NCI-H526 treated with DMSO at 0.1 percent for 48 hours (cell line): ENCODE results near the gene ZMIZ2.
"Not testable (repeated sequence)": the region's sequence is repeated elsewhere in the genome, so short reads cannot be mapped to it uniquely, and the experiment has no call there.

Experiments used
- DNase-seq: peaks from one replicate; lab custom pipeline; 2025; lab: John Stamatoyannopoulos, UW

Gene ZMIZ2

DNA sequence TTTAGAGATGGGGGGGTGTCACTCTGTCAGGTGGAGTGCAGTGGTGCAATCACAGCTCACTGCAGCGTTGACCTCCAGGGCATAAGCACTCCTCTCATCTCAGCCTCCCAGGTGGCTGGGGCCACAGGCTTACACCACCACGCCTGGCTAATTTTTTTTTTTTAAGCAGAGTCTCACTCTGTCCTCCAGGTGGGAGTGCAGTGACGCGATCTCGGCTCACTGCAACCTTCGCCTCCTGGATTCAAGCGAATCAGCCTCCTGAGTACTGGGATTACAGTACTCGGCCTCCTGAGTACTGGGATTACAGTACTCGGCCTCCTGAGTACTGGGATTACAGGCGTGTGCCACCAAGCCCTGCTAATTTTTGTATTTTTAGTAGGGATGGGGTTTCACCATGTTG lies 24.2 kb downstream of the ZMIZ2 start:
- DNase-seq = no peak

DNA sequence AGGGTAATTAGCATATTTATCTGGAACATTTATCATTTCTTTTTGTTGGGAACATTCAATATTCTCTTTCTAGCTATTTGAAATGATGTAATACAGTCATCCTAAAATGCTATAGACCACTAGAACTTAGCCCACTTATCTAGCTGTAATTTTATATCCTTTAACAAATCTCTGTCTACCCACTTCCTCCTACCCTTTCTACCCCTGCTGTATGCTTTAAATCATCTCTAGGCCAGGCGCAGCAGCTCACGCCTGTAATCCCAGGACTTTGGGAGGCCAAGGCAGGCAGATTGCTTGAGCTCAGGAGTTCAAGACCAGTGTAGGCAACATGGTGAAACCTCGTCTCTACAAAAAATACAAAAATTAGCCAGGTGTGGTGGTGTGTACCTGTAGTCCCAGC lies 25.8 kb downstream of the ZMIZ2 start:
- not testable (repeated sequence) for DNase-seq

DNA sequence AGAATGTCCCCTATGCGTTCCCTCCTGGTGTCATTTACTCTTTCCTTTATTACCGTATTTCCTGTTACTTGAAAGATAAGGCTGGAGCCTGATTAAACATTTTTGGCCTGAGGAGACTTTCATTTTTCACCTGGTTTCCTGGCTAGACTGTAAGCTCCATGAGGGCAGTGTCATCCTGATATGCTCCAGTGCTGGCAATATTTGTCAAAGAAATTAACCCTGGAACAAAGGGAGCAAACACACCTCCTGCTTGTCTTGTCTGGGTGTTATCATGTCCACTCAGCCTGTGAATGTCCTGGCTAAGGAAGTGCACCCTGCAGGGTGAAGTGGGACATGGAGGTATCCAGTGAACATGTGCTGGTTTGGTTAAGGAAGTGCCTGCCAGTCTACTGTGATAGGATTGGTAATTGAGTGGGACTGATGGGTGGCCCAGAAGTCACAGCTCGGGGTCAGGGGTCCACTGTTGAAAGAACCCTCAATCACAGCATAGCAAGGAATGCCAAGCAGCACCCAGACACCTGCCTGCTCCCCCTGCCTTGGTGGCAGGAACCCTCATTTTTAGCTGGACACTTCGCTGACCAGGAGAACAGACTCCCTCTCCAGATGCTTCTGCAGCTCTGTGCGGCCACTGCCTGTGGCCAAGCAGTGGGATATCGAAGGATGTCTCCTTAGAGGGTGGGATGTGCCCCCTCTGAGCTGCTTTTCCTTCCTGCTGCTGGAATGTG lies 26.9 kb downstream of the ZMIZ2 start:
- no peak for DNase-seq

DNA sequence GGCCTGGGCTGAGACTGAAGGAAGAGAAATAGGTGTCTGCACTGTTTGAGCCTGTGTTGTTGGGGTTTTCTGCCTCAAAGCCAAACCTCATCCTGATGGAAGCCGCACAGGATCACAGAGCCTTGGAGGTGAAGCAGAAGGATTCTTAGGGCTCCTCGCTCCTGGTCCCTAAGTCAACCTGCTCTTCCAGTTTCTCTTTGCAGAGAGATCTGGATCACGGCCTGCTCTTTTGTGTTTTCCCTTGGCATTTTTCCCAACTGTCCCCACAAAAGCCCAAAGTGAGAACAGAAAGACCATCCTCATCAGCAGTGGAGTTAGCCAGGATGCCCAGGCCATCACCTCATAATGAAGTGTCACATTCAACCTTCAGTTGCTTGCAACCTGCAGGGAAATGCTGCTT lies 27.6 kb downstream of the ZMIZ2 start:
- no peak for DNase-seq

DNA sequence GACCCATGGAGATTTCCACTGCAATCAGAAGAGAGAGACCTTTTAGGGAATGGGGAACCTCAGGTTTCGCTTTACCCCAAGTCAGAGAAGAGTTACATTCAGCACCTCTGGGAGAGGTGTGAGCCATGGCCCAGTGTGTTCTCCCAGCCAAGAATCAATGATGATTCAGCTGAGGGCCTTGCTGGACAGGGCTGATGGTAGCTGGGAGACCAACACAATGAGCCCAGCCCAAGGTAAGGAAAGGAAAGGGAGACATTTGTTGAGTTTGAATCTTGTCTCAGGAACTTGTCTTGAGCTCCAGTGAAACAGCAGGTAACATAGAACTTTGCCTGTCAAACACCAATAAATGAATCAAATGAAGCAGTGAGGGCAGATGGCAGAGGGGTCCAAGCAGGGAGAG lies 33.8 kb downstream of the ZMIZ2 start:
- no peak for DNase-seq

DNA sequence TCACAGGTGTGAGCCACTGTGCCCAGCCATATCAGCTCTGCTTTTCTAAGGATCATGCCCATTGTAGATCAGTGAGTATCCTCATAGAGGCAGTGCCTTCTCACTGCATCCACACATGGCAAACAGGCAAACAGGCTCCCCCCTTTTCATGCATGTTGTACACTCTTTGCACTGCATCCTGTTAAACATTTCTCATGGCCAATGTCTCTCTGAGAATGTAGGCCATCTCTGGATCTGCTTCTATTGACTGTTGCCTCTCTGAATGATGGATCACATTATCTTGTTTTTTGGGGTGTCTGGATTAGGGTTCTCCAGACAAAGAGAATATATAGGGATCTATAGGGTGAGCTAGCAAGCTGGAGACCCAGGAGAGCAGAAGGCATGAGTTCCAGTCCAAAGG lies 34.8 kb downstream of the ZMIZ2 start:
- DNase-seq = no peak

DNA sequence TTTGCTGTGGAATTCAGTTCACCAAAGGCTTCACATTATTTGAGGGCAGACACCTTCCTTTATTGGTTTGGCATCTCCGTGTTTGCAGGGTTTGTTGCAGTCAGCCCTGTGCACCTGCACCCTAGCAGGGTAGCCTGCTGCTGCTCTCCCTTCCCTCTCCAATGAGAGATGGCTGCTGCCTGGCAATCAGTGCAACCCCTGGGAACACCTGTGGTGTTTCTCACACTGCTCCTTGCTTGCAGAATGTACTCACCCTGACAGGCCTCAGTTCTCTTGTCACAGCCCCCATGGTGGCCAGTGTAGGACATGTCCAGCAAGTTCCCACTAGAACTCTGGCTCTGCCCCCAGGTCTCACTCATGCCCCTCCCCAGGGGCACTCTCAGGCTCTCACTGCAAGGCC lies 35.7 kb downstream of the ZMIZ2 start:
- DNase-seq = no peak

DNA sequence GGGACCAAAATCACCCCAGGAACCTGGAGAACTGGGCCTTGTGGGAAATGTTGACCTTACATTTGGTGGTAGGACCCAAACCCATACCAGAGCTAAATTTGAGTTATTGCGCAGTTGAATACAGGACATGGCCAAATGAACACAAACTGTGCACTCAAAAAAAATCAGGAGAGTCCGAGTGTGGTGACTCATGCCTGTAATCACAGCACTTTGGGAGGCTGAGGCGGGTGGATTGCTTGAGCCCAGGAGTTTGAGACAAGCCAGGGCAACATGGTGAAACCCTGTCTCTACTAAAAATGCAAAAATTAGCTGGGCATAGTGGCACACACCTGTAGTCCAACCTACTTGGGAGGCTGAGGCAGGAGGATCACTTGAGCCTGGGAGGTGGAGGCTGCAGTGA lies 36.6 kb downstream of the ZMIZ2 start:
- DNase-seq = not testable (repeated sequence)

DNA sequence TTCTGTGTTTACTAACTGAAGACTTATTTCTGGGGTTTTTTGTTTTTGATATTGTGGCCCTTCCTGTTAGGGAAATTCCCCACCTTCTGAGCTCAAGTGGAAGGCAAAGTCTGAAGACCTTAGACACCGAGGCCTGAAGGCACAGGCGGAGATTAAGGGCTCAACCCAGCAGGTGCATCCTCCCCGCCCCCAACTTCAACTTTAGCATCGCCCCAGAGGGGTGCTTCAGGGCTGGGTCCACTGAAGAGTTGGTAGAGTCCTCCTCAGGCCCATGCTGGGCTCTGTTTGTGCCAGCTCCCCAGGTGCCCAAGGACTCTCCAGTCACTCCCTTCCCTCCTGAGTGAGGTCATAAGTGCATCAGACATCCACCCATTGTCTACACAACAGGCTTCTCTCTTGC lies 38.4 kb downstream of the ZMIZ2 start:
- DNase-seq = no peak

DNA sequence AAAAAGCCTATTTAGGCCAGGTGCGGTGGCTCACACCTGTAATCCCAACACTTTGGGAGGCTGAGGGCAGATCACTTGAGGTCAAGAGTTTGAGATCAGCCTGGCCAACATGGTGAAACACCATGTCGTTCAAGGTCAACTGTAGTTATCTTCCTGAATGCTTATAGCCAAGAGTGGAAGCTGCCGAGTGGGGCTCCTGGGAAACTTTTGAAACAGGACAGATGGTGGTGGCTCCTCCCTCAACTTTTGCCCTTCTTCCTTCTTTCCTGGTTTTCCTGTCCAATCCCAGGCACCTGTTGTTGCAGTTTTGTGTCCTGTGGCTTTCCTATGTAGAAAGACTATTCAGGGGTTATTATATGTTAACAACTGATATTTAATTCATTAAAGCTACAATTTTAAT lies 39.1 kb downstream of the ZMIZ2 start:
- DNase-seq = no peak

DNA sequence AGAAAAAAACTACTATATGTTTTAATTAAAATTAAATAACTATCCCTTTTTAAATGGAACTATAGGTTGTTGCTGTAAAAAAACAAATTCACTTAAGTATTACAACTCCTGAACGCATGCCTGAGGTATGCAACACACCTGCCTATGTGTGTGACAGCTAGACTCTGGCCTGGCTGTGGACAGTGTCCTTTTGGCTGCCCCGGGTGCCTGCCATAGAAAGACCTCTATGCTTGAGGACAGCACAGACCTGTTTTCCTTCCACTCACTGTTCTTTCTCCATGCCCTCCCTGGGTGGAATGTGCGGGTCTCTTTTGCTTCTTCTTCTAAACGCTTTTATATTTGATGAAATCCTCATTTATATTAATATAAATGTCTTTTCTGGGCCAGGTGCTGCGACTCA lies 41.3 kb downstream of the ZMIZ2 start:
- DNase-seq = no peak

DNA sequence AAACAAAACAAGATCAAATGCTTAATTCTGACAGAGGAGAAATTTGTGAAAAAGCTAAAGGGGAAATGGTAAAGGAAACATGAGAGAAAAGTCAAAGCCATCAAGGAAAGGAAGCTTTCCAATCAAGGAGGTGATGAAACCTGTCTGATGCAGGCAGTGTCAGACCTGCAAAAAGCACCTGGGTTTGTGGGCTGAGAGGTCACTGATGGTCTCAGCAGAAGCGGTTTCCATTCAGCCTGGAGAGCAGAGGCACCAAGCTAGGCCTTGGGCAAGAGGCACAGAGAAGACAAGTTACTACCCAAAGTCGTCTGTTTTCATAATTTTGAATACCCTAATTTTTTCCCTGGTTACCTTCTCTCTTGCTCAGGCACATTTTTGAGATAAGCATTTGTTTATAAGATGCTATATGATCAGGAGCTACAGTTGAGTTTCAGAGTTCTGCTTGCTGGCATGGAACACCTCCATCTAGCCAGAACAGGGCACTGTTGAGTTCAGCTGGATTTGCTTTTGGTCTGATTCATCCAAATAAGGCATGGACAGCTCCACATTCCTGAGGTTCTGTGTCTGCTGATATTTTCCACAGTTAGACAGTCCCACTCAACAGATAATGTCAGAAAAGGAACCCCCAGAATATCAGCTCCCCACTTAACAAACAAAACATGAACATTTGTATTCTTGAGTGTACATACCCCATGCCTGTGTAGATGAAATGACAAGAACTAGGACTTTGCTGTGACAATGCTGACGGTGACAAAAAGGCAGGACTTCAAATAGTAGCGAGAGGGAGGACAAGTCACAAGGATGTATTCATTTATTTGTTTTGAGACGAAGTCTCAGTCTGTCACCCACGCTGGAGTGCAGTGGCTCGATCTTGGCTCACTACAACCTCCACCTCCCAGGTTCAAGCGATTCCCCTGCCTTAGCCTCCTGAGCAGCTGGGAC lies 42.9 kb downstream of the ZMIZ2 start:
- DNase-seq = no peak

DNA sequence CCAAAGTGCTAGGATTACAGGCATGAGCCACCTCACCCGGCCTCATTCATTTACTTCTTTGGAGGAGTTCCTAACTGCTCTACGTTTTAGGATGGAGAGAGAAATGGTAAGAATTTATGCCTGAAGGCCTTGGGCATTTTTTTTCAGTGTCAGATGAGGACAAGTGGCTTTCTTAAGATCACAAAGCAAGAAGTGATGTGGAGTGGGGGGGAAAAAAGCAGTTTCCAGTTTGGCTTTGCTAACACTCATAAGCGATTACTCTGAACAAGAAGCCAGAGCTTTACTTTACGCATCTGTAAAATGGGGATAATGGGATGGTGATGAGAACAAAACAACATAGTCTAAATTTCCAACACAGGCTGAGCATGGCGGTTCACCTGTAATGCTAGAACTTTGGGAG lies 45.3 kb downstream of the ZMIZ2 start:
- DNase-seq = no peak

DNA sequence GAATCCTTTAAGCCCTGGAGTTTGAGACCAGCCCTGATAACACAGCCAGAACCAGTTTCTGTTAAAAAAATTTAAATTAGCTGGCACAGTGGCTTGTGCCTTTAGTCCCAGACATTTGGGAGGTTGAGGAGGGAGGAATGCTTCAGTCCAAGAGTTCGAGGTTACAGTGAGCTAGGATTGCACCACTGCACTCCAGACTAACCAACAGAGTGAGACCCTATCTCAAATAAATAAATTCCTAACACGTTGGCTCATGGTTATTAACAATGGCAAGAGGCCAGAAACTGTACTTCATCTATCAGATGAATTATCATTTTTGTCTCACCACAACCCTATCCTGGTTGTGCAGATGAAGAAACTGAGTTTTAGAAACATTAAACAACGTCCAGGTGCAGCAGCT lies 45.7 kb downstream of the ZMIZ2 start:
- no peak for DNase-seq

DNA sequence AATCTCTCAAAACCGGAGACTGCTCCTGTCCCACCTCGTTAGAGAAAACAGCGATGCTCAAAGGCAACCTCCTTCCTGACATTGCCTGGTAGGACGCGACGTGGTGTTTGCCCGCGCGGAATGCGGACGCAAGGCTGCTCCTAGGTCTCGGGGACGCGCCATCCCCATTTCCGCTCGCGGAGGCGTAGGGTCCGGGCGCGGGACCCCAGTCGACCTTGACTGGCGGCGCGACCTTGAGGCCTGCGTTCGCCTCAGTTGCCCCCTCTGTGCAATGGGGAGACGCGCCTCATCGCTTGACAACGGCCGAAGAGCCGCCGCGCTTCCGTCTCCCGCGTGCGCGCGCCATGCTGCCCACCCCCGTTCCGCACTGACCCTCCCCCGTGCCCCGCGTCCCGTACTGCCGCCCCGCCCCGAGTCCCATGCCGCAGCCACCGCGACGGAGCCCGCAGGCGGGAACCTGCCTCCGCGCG lies 47.4 kb downstream of the ZMIZ2 start:
- DNase-seq = peak; percentile 70

DNA sequence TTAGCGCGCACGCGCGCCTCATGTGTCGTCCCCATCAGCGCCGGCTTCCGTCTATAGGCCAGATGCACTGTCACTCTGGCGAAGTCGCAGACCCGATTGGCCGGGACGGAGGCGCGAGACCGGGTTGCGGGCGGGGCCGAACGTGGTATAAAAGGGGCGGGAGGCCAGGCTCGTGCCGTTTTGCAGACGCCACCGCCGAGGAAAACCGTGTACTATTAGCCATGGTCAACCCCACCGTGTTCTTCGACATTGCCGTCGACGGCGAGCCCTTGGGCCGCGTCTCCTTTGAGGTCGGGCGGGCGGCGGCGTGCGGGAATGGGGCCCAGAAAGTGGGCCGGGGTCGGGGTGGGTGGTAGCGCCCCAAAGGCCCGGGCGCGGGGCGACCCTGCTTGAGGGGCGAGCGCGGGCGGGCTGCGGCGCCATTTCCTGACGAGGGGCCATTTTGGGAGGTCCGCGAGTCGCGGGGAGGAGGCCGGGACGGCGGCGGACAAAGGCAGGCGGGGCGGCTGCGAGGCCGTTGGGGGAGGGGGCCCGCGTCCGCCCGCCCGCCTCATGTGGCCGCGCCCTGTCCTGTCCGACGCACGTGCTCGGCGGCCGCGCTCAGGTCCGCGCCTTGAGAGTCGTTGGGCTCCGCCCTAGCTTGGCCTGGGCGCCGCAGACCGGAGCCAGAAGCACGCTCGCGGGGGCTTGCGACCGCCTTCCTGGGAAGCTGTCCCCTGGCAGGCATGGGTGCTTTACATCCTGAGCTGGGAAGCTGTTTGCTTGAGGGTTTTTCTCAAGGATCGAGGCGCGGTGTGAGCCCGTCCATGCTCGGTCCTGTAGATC lies 48.1 kb downstream of the ZMIZ2 start, which contains the start of gene PPIA:
TSS of gene PPIA (plus strand) at position 178 of the 825 bp plus-strand sequence. CDS start at position 222, 44 bp downstream.
- DNase-seq = peak; percentile 92

DNA sequence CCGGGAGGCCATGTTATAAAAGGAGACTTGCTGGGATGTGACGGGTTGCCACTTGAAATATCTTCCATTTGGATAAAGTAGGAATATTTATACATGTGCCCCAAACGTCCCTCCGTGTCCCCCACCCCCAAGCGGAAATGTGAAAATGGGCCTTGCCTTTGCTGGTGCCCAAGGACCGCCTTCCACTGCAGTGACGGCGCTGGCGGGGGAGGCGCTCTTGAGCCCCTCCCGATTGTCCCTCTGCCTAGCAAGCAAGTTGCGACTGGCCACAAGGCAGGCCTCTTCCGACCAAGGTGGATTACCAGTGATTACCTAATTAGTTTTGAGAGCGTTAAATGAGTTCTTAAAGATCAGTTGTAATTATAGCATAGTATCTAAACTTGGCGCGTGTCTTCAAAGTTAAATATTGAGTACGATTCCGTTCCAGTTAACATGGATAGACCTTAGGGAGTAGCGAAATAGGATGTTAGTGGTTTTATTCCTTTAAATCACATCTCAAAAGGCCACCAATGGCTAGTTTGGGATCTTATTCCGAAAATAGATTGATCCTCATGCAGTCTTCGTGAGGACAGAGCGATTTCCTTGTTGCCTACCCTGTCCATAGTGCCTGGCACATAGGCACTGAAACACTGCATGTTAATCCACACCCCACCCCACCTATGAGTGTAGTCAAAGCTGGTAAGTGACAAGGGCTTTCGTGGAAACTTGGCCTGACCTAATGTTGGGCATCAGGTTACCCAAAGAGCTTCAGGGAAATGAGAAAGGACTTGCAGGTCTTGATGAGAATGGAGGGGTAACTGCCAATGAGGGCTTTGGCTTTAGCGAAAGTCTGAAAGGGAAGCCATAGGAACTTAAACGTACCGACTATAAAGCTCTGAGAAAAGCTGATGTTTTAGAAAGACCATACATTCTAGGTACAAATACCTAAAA lies 48.9 kb downstream of the ZMIZ2 start:
- peak; percentile 61 for DNase-seq

DNA sequence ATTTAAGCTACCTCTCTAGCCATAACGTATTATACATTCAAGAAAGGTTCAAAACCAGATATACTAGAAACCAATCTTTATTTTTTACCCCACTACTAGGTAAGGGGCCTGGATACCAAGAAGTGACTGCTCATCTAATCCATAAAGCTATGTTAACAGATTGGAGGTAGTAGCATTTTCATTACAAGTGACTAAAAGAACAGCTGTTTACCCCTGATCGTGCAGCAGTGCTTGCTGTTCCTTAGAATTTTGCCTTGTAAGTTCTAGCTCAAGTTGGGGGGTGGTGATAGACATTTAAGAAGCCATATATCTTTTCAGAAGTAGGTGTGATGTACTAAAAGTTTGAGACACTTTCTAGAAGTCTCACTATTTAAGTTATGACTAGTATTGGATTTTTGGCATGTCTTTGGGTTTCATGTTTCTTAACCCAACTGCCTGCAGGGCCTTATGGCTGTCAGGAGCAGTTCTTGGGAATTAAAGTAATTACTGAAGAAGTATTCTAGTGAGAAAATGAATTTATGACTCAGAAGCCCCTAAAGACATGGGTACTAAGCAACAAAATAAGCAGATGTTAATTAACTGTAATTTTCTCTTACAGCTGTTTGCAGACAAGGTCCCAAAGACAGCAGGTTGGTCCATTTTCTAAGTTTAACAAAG lies 50.1 kb downstream of the ZMIZ2 start:
- no peak for DNase-seq

DNA sequence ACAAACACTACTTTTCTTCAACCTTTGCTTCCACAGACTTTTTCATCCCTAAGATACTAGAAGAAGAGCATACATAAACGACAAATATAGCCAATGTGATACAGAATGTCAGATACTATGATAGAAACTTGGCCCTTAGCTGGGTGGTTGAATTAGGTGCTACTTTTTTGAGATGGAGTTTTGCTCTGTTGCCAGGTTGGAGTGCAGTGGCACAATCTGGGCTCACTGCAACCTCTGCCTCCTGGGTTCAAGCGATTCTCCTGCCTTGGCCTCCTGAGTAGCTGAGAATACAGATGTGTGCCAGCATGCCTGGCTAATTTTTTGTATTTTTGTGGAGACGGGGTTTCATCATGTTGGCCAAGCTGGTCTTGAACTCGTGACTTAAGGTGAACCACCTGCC lies 51.3 kb downstream of the ZMIZ2 start:
- DNase-seq = no peak

DNA sequence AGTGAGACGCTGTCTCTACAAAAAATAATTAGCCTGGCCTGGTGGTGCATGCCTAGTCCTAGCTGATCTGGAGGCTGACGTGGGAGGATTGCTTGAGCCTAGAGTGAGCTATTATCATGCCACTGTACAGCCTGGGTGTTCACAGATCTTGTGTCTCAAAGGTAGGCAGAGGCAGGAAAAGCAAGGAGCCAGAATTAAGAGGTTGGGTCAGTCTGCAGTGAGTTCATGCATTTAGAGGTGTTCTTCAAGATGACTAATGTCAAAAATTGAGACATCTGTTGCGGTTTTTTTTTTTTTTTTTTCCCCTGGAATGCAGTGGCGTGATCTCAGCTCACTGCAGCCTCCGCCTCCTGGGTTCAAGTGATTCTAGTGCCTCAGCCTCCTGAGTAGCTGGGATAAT lies 53.2 kb downstream of the ZMIZ2 start:
- no peak for DNase-seq
